HG03045 (cell line): Measurements from ENCODE around the gene ZCCHC24.

ENCODE experiments used
- ATAC-seq: cut with Tn5 transposase; IDR thresholded peaks from one replicate; pipeline ENCODE4 v1.9.1; 2021; ENCODE audit warnings: mild to moderate bottlenecking, moderate library complexity; ENCODE audit not compliant: unreplicated experiment

ZCCHC24 gene

GRCh38 chr10:79414714-79415113 is 30.7 kb downstream of the ZCCHC24 start:
- ATAC-seq = no peak

- no peak for ATAC-seq
These were observed 32.2 kb downstream of the ZCCHC24 start for GRCh38 chr10:79413196-79413595.

GRCh38 chr10:79412516-79412915 is 32.9 kb downstream of the ZCCHC24 start:
- no peak for ATAC-seq

- no peak for ATAC-seq
These were observed 33.6 kb downstream of the ZCCHC24 start for GRCh38 chr10:79411546-79412495.

- no peak for ATAC-seq
These were observed 34.9 kb downstream of the ZCCHC24 start for GRCh38 chr10:79410315-79411094.

GRCh38 chr10:79409726-79410085 is 35.7 kb downstream of the ZCCHC24 start:
- no peak for ATAC-seq

GRCh38 chr10:79409038-79409725 is 36.2 kb downstream of the ZCCHC24 start:
- ATAC-seq = no peak

- no peak for ATAC-seq
These were observed 37.3 kb downstream of the ZCCHC24 start for GRCh38 chr10:79407811-79408795.

GRCh38 chr10:79407423-79407796 is 38.0 kb downstream of the ZCCHC24 start:
- ATAC-seq = no peak

GRCh38 chr10:79406683-79407422 is 38.6 kb downstream of the ZCCHC24 start:
- no peak for ATAC-seq

- ATAC-seq = no peak
These were observed 39.4 kb downstream of the ZCCHC24 start for GRCh38 chr10:79405995-79406515.

GRCh38 chr10:79405221-79405994 is 40.0 kb downstream of the ZCCHC24 start:
- ATAC-seq = no peak

GRCh38 chr10:79404690-79405131 is 40.7 kb downstream of the ZCCHC24 start:
- ATAC-seq = no peak

GRCh38 chr10:79404231-79404609 is 41.2 kb downstream of the ZCCHC24 start:
- ATAC-seq = no peak

GRCh38 chr10:79403441-79404230 is 41.8 kb downstream of the ZCCHC24 start:
- no peak for ATAC-seq

GRCh38 chr10:79402951-79403350 is 42.5 kb downstream of the ZCCHC24 start:
- ATAC-seq = no peak

- no peak for ATAC-seq
These were observed 42.8 kb downstream of the ZCCHC24 start for GRCh38 chr10:79402625-79402946.
